GM19351 (cell line): ENCODE data around the gene PDILT.
"Not testable (repeated sequence)": the region's sequence is repeated elsewhere in the genome, so short reads cannot be mapped to it uniquely, and the experiment has no call there.

ENCODE experiments used
- ATAC-seq: cut with Tn5 transposase; IDR thresholded peaks from one replicate; pipeline ENCODE4 v1.9.1; 2021; ENCODE audit warnings: mild to moderate bottlenecking, moderate library complexity; ENCODE audit not compliant: unreplicated experiment

Gene PDILT

GRCh38 chr16:20326321-20326720 is 78.2 kb downstream of the PDILT start:
- no peak for ATAC-seq

DNA sequence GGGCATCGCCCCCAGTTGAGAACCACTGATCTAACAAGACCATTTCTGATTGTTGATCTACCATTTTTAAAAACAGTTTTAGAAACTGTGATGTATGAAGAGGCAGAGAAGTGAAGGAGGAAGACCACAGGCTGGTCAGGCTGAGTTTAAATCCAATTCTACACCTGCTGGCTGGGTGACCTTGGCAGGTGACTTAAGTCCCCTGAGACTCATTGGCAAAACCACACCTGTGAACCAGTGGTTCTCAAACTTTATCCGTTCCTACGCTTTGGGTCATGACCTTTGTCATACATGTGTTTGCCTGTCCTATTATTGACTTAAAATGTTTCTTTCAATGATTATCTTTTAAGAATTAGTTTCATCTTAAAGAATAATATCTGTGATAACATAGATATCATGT is 79.5 kb downstream of the PDILT start:
- no peak for ATAC-seq

DNA sequence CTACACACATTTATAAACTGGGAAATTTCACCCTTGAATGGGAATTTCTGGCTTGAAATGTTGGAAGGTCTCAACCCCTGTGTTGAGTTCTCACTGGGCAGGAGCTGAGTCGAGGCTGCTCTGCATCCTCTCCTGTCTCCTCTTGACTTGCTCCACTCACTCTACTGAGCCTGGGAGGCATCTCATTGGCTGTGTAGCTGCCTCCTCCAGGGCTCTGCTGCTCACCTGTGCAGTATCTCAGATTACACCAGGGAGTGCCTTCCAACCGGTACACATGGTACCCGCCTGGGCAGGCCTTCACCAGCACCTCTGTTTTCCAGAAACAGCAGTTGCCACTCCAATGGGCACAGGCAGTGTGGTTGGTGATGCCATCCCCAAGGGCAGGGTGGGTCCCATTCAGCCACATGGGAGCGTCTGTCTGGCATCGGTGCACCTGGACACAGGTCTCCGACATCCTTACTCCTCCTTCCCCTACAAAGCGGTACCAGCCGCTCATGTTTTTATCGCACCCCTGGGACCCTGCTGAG is 80.9 kb downstream of the PDILT start:
- ATAC-seq = no peak

DNA sequence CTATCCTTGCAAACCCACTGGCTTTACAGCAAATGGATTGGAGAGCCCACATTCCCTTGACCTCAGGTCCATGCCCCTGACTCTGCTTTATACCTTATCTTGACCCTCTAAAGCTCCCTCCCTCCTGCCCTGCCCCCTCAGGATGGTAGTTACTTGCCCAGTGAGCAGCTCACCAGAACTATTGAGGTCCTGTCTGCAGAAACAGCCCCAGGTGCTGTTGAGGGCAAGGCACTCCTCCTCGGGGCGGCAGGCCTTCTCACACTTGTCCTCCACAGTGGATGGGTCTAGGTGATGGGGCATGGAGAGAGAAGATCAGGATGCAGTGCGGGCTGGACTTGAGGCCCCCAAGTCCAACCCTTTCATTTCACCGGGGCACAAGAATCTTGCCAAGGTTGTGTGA is 81.8 kb downstream of the PDILT start:
- ATAC-seq = no peak

GRCh38 chr16:20321671-20322070 is 82.9 kb downstream of the PDILT start:
- no peak for ATAC-seq

- ATAC-seq = not testable (repeated sequence)
Measured at GRCh38 chr16:20321051-20321450, 83.5 kb downstream of the PDILT start.

- no peak for ATAC-seq
Measured at GRCh38 chr16:20320592-20320991, 83.9 kb downstream of the PDILT start.

DNA sequence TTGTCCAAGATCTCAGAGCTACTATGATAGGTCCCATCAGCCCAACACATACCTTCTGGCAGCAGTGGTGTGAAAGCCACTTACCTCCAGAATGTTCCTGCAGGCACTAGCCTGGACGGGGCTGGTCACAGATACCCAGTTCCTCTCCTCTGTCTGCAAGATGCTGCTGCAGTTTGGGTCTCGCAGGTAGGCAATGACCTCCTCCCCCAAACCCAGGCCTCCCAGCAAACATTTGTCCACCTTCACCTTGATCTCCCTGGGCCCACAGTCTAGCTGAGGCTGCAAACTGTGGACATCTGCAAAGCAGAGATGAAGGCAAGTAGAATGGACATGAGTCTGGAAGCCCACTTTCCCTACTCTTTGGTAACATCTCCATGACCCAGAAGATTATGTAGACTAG is 84.4 kb downstream of the PDILT start:
- ATAC-seq = no peak

DNA sequence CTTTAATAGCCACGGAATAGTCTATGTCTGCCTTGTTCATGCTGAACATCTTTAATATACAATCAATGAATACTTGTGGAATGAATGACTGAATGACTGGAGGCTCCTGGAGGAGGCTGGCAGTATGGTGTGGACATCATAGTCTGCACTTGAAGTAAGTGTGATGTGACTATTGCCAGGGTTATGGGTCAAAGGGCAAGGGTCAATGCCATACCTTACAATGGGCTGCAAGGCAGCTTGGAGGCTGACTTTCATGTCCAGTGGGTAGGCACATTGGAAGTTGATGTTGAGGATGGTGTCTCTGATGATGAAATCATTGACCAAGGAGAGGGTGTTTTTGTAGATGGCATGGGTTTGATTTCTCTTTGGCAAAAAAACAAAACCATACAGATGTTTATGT is 85.1 kb downstream of the PDILT start:
- ATAC-seq = no peak

DNA sequence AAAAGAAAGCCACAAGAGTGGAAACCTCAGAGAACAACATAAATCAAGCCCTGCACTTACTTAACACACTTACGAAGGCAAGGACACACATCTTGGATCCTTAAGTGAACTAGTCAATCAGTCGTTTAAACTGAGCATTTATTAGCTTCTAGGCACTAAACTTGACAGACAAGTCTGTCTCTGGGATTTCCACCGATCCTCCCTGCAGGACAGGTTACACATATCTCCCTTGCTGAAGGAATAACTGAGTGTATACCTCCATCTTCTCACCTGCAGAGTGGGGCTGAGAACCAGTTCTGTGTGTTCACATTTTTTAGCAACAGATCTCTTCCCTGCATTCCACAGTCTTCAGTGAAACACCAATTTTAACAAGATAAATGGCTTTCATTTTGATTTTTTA is 86.1 kb downstream of the PDILT start:
- no peak for ATAC-seq

DNA sequence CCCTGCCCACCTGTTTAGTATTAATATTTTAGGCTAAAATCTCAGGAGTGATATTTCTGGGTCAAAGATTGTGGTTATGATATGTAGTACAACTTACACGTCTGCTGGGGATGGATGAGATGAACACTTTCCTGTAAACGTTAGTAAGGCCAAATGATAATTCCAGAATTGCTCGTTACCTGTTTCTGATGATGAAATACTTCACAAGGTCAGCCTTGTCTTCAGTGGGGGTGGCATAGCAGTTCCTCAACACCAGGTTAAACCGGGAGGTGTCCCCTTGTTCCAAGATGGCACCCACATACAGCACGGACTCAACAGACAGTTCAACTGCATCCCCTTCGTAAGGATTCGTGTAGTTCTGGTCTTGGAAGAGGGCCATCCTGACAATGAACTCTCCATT is 86.5 kb downstream of the PDILT start:
- ATAC-seq = no peak

DNA sequence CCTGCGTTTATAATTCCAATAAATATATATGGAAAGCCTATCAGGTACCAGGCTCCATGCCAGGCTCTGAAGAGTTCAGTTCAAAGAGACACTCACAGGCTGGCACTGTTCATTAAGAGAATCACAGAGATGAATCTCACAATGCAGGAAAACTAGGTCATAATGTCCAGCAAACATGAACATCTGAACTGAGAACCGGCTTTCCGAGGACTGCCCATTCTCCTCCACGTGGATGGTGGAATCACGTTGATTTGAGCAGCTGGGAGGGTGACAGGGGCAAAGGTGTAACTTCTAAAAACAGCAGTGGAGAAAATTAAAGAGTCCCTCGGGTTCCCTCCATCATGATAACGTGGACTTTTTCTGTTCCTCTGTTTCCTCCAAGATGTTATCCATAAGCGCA is 87.4 kb downstream of the PDILT start:
- no peak for ATAC-seq

DNA sequence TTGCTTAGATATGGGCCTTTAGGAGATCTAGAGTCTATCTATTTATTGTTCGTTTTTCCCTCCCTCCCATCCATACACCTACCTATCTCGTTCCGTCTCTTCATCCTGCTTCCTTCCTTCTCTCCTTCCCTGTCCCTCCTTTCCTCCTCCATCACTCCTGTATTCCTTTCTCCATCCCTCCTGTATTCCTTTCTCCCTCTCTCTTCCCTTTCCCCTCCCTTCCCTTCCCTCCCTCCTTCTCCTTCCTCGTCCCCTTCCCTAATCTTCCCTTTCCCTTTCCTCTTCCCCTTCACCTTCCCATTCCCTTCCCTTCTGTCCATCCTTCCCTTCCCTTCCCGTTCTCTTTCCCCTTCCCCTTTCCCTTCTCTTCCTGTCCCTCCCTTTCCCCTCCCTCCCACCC is 87.8 kb downstream of the PDILT start:
- ATAC-seq = no peak

GRCh38 chr16:20315764-20316163 is 88.8 kb downstream of the PDILT start:
- ATAC-seq = no peak

GRCh38 chr16:20314575-20314974 is 90.0 kb downstream of the PDILT start:
- no peak for ATAC-seq

- ATAC-seq = no peak
Measured at GRCh38 chr16:20313741-20314140, 90.8 kb downstream of the PDILT start.

DNA sequence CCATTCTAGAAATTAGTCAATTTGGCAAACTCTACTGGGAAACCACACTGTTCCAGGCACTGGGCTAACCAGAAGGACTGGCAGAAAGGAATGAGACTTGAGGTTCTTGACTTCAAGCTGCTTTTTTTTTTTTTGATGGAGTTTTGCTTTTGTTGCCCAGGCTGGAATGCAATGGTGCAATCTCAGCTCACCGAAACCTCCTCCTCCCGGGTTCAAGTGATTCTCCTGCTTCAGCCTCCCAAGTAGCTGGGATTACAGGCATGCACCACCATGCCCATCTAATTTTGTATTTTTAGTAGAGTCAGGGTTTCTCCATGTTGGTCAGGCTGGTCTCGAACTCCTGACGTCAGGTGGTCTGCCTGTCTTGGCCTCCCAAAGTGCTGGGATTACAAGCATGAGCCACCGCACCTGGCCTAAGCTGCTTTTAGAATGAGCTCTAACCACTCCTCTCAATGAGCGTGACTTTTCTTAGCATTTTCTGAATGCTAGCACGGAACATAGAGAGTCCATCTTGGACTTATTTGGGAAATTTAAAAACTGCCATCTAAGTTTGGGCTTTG is 91.9 kb downstream of the PDILT start:
- not testable (repeated sequence) for ATAC-seq

- no peak for ATAC-seq
Measured at GRCh38 chr16:20311548-20311947, 93.0 kb downstream of the PDILT start.

DNA sequence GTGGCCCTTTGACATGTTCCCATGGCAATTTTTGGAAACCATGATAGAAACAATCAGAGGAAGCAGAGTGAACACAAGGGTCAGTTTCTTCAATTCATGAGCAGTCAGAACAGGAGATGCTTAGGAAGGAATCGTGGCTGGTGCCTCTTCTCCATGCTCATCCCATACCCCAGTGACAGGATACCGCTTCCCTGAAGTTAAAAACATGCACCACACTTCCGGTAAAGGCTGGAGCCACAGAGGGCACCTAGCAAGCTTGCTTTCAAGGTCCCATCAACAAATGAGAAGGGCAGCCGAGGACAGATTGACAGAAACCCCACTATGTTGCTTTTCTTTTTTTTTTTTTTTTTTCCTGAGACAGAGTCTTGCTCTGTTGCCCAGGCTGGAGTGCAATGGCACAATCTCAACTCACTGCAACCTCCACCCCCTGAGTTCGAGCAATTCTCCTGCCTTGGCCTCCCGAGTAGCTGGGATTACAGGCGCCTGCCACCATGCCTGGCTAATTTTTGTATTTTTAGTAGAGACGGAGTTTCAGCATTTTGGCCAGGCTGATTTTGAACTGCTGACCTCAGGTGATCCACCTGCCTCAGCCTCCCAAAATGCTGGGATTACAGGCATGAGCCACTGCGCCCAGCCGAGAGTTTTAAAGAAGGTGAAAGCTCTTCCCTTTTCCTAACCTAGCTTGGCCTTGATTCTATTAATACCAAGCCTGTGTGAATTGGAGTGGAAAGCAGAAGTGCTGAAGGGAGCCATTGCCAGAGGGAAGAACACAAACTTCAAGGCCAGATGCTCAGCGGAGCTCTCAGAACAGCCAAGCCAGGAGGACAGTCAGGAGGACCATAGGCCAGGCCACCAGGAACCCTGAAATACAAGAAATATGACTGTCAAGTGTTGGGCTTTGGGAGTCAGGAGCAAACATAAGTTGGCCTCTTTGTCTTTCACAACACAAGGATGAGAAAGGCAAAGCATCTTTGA is 93.8 kb downstream of the PDILT start:
- ATAC-seq = no peak

- ATAC-seq = no peak
Measured at GRCh38 chr16:20309786-20310185, 94.8 kb downstream of the PDILT start.
